Effector CD4-positive, alpha-beta T cell (primary cell): Measurements from ENCODE around the gene EXOC8.
A peak's percentile ranks its signal among the peaks of the same experiment; 100 is the strongest.
"Not testable (repeated sequence)": the region's sequence is repeated elsewhere in the genome, so short reads cannot be mapped to it uniquely, and the experiment has no call there.

Experiments used
- DNase-seq: peaks from one replicate; pipeline ENCODE4 v3.0.0-alpha.2; 2020

Gene EXOC8

DNA sequence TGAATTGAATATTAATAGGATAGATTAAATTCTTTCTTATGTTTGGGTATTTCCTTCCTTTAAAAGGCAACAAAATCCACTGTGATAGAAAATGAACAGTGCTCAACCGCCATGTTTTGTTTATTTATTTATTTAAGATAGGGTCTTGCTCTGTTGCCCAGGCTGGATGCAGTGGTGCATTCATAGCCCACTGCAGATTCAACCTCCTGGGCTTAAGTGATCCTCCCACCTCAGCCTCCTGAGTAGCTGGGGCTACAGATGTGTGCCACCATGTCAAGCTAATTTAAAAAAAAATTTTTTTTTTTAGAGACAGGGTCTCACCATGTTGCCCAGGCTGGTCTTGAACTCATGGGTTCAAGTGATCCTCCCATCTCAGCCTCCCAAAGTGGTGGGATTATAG is 11.2 kb upstream of the EXOC8 start:
- DNase-seq = not testable (repeated sequence)

- no peak for DNase-seq
Observed at GRCh38 chr1:231348442-231348841, 10.8 kb upstream of the EXOC8 start.

DNA sequence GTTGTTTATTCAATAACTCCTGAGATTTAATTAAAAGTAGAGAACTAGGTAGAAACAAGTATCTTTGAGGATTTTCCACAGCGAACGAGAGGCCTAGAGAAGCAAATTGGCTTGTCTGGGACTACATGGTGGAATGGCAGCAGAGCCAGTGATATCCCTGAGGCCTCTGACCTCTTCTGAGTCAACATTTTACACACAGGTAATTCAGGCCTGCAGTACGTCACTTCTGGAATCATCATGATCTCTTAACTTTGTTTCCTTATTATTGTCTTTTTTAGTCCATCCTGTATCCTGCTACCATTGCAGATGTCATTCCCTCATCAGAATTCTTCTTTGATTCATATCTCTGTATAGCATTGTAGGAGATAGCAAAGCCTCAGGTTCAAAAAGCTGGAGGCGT is 10.3 kb upstream of the EXOC8 start:
- DNase-seq = no peak

GRCh38 chr1:231340328-231341013 is 2.8 kb upstream of the EXOC8 start:
- DNase-seq = no peak

DNA sequence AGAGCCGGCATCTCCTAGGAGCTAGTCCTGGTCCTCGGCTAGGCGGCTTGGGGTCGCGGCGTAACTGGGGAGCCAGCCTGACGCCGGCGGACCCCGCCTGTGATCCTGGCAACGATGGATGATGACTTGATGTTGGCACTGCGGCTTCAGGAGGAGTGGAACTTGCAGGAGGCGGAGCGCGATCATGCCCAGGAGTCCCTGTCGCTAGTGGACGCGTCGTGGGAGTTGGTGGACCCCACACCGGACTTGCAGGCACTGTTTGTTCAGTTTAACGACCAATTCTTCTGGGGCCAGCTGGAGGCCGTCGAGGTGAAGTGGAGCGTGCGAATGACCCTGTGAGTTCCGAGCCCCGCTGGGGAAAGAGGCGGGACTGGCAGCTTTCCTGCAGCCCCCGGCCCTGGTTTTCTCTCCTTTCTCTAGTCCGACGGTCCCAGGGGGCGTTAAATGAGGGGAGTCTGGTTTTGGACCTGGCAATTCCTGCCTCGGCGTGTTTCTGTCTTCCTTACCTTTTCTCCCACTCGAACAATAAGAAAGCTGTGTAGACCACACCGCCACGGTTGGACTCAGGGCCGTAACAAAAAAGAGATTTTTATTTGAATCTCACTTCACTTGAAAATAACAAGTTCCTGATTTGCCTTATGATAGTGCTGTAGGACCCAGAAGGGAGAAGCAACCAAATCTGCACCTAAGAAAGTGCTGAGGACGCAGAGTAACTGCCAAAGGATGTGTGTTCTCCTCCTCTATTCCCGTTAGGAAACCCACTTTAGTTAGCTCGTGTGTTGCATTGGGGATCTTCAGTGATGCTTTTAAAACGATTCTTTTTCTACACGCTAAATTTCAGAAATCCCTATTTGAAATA is 847 bp upstream of the EXOC8 start, which contains the start of gene SPRTN:
SPRTN (plus strand) TSS at position 24 of the 859 bp plus-strand sequence; CDS start at position 115, 91 bp downstream.
- DNase-seq = no peak

DNA sequence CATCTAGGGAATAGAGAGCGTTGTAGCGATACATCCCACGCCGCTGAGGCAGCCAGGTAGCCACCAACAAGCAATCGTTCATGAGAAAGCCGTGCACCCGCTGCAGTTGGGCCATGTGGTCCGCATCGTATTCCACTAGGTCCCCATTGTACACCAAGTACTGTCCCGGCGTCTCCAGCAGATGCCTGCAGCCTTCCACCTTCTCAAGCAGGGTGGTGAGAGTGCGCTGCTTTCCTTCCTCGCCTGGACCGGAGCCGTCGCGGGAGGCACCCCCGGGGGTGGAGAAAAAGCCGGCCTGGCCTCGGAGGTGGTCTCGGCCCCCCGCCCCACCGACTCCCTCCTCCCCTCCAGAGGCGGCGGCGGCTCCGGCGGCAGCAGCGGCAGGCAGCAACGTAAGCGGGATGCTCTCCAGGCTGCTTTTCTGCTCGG is 595 bp downstream of the EXOC8 start:
- peak; percentile 30 for DNase-seq

DNA sequence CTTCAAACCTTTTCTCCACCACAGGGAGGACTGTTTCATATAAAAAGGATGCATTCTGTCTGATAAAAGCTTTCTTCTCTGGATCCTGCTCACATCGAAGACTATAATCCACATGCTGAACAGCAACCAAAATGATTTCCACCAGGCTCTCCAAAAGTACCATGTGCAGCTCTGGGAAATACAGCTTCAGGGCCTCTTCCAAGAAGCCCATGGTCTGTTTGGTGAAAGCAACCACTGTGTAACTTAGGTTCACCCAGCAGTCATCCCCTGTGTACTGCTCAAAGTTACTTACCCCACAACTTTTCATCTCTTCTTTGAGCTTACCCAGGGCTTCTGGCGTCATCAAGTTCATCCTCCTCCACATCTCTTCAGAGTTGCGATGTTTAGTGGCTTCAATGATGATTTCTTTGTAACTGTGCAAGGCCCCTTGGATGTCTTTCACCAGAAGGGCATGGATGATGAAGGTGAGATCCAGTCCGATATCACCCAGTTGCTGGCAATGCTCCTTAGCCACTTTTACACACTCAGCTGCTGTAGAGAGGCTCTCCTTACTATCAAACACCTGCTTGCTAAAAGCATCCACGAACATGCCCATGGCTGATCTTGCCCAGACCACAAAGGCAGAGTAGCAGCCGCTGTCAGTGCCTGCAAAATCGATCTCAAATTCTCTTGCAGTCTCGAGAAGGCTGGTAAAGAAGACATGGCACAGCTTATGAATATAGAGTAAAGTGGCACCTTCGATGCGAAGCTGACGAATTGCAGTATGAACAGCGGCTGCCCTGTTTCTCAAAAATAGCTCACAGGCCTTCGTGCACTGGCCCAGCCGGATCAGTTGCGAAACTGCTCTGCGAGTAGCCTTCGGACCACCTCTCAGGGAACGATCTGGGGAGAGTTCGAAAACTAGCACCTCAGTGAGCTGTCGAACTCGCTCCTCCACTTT is 1.7 kb downstream of the EXOC8 start:
- DNase-seq = no peak

DNA sequence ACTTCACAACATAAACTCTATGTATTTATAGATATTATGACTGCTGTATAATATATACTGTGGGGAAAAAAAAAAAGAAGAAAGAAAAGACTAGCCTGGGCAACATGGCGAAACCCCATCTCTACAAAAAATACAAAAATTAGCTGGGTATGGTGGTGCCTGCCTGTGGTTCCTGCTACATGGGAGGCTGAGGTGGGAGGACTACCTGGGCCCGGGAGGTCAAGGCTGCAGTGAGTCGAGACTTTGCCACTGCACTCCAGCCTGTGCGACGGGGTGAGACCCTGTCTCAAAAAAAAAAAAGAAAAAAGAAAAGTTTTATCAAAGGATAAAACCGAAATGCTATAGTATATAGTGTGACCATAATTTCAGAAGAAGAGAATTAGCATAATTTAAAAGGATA is 2.7 kb downstream of the EXOC8 start:
- no peak for DNase-seq

DNA sequence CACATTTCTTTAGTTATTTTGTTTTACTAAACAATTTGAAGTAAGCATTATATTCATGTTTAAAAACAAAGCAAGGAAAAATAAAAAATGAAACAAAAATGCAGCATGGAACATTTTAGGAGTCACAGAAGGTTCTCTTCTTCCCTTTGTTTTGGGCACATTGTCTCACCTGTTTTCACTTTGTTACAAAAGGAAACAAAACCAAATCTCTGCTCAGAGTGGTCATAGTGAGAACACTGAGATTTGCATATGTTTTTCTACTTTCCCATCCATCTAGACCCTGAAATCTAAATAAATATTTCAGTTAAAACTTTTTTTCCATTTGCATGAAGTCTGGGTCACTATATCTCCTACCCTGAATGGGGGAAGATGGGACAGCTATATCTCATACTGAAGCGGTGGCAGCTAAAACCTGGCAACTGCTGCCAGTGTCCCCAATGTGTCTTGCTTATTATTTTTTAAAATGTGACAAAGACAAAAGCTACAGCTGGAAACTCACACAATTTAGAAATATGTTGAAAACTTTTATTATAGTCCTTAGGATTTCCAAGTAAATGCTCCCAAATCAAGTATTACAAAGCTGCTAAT is 3.5 kb downstream of the EXOC8 start:
- DNase-seq = no peak

DNA sequence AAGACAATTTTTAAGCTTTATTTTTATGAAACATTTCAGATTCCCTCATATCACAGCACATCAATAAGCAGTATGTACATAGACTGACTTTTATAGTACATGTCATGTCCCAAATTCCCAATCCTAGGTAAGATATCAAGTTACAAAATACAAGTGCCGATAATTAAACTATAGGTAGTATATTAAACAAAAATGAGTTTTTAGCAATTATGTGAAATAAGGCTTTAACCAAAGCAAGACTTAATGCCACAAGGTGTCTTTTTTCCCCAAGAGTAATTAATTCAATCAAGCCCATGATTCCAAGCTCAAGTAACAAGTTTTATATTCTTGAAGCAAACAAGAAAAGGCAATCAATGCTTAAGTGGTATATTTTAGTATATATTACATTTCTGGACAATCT is 4.9 kb downstream of the EXOC8 start:
- no peak for DNase-seq

DNA sequence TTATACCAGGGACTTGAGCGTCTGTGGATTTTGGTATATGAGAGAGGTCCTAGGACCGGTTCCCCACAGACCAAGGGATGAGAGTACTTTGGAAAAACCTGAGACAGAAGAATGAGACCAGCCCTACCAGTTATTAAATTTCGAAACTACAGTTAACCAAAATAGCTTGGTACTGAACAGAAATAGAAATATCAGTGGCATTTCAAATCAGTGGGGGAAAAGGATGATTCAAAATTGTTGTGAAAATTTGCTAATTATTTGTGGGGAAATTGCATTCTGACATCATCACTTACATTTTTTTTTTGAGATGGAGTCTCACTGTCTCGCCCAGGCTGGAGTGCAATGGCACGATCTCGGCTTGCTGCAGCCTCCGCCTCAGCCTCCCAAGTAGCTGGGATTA is 8.2 kb downstream of the EXOC8 start:
- no peak for DNase-seq

- no peak for DNase-seq
Observed at GRCh38 chr1:231327617-231328016, 10.0 kb downstream of the EXOC8 start.

DNA sequence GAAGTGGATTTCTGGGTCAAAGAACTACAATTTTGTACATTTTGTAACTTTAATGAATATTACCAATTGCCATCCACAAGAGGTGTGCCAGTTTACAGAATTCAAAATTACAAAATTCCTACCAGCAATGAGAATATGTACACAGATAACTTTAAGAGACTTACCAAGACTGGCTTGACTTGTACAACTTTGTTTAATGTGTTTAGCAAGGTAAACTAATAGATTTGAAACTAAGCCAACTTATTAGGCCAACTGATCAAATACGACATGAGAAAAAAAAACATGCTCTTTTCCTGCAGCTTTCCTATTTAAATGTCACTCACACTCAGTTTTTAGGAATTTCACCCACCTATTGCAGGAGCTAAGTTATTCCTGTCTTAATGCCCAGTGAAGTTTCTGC is 11.4 kb downstream of the EXOC8 start:
- DNase-seq = no peak

DNA sequence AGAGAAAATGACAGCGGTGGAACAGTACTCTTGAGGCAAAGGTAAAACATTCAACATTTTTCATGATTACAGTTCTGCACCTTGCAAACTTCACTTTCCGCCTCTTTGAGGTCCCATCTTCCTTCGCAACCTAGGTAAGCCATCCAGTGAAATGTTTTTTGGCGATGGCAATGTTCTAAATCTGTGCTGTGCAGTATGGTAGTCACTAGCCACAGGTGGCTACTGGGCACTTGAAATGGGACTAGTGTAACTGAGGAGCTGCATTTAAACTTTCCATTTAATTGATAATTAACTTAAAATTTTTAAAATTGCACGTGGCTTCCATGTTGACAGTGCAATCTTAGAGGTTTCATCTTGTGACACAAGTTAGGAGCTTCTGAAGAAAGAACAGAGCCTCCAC is 13.0 kb downstream of the EXOC8 start:
- no peak for DNase-seq

DNA sequence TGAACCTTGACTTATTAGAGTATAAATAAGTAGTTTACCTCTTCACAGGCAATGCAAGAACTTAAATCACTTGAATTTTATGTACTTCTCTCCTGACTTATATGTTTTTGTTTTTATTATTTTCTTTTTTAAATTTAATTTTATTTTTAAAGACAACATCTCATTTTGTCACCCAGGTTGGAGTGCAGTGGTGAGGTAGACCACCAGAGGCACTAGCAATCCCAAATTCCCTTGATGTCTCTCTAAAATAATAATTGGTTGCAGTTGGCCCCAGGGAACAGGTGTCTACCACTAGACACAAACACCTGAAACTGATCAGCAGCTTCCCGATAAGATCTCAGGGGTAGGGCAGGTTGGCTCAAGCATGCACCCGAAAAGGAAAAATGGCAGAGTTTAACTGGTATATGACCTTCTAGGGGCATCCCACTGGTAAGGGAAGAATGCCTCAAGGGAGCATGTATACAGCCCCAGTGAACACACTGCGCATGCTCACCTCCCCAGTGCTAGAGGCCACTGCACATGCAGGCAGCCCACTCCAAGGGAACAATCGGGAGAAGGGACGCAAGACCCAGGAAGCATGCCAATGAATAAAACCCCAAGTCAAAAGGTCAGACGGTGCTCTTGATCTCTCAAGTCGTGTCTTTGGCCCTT is 14.6 kb downstream of the EXOC8 start:
- DNase-seq = no peak

DNA sequence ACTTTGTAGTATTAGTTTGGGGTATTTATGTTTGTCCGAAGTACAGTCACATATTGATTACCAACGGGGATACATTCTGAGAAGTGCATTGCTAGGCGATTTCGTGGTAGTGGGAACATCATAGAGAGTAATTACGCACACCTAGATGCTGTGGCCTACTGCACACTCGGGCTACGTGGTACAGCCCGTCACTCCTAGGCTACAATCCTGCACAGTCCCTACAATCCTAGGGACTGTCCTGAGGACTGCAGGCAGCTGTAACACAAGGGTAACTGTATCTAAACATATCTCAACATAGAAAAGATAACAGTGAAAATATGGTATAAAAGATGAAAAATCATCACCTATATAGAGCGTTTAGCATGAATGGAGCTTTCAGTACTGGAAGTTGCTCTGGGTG is 18.6 kb downstream of the EXOC8 start:
- no peak for DNase-seq

GRCh38 chr1:231318568-231318967 is 19.1 kb downstream of the EXOC8 start:
- DNase-seq = no peak

- DNase-seq = no peak
Observed at GRCh38 chr1:231318015-231318355, 19.7 kb downstream of the EXOC8 start.

DNA sequence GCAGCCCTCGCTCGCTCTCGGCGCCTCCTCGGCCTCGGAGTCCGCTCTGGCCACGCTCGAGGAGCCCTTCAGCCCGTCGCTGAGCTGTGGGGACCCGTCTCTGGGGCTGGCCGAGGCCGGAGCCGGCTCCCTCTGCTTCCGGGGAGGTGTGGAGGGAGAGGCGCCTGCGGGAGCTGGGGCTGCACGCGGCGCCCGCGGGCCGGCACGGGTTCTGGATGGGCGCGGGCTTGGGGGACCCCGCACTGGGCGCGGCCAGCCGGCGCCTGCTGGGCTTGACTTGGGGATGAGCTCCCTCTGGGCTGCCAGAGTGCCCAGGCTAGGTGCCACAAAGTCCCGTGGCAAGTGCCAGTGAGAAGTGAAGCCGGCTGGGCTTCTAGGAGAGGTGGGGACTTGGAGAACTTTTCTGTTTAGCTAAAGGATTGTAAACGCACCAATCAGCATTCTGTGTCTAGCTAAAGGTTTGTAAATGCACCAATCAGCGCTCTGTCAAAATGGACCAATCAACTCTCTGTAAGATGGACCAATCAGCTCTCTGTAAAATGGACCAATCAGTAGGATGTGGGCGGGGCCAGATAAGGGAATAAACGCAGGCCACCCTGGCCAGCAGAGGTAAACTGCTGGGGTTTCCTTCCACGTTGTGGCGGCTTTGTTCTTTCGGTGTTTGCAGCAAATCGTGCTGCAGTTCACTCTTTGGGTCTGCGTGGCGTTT is 20.2 kb downstream of the EXOC8 start:
- no peak for DNase-seq

DNA sequence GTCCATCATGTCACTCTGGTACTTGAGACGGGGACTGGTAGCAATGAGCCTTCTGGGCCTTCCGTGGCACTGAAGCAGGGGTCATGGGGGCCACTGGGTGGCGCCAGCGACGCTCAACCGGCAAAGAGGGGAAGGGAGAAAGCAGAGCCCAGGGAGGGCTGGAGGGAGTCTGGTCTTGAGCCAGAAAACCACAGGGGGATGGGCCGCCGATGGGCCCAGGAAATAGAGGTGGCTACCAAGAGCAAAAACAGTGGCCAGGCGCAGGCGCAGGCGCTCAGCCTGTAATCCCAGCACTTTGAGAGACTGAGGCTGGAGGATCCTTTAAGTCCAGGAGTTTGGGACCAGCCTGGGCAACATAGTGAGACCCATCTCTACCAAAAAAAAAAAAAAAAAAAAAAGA is 21.8 kb downstream of the EXOC8 start:
- DNase-seq = peak; percentile 8

DNA sequence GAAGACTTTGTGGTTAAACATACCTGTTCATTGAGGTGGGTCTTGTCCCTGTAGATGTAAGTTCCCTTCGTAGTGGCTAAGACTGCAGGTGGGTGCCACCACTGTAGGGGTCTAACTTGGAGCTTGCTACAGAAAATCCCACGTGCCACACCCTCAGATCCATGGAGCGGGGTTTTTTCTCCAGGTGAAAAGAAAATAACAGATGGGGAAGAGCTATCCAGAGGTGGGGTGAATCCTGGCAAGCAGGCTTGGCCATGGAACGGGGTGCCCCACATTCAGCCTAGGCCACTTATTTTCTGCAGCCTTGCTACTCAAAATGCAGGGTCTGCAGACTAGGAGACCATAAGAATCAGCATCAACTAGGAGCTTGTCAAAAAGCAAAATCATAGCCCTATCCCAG is 24.0 kb downstream of the EXOC8 start:
- DNase-seq = no peak

DNA sequence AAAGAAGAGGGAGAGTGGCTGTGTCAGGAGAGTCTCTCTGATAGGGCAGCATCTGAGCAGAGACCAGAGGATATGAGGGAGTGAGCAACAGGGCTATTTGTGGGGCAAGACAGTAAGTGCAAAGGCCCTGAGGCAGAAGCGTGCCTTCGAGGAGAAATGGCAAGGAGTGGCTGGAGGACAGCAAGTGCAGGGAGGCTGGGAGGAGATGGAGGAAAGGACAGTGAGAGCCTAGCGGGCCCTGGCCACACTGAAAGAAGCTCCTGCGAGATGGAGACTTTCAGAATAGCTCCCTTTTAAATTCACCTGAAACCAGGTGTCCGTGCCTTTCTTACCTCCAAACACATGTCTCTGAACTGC is 25.2 kb downstream of the EXOC8 start:
- DNase-seq = no peak
